ENCODE measurements around the gene CHEK2.
"Not testable (repeated sequence)": the region's sequence is repeated elsewhere in the genome, so short reads cannot be mapped to it uniquely, and the experiment has no call there.

CHEK2 gene

DNA sequence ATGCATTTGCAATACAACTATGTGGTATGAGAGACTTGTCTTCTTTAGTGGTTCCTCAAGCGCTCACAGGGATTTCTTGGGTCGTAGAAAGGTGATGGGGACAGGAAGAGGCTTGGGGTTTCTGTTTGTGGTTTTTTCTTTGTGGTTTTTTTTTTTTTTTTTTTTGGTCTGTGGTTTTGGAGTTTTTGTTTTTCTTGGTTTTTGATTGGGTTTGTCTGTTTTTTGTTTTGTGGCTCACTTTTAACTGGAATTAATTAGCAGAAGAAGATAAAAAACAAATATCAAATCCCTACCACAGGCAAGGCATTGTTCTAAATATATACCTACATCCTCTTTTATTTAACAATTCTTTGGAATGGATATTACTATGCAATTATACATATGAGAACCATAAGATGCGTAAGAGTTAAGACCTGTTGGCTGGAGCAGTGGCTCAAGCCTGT, 67.5 kb downstream of the CHEK2 start:
- ChIA-PET CTCF (interaction anchor here (0.6 kb wide), 1 partner anchor 182 kb away, joined by 3 read pairs; no protein-coding TSS in a partner anchor), POLR2A (ENCODE audit: low non-redundant PET) (no interaction called here)
- DNase-seq (ENCODE audit: low spot score) = no peak
- TF ChIP-seq CTCF (conservative IDR thresholded peaks at IDR 0.05; ENCODE audit: low read depth) = no peak
- H3K27ac ChIP-seq = no peak overlapping the region

DNA sequence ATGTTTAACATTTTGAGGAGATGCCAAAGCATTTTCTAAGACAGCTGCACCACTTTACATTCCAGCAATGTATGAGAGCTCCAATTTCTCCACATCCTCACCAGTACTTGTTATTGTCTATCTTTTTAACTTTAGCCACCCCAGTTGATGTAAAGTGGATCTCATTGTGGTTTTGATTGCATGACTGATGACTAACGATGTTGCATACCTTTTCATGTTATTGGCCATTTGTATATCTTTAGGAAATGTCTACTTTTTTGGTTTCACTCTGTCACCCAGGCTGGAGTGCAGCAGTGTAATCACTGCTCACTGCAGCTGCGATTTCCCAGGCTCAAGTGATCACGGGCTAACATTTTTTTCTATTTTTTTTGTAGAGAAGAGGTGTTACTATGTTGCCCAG, 70.9 kb downstream of the CHEK2 start:
- no peak for DNase-seq (ENCODE audit: low spot score)
- no peak for TF ChIP-seq CTCF (conservative IDR thresholded peaks at IDR 0.05; ENCODE audit: low read depth)
- POLR2A ChIA-PET (ENCODE audit: low non-redundant PET) = no interaction called here

DNA sequence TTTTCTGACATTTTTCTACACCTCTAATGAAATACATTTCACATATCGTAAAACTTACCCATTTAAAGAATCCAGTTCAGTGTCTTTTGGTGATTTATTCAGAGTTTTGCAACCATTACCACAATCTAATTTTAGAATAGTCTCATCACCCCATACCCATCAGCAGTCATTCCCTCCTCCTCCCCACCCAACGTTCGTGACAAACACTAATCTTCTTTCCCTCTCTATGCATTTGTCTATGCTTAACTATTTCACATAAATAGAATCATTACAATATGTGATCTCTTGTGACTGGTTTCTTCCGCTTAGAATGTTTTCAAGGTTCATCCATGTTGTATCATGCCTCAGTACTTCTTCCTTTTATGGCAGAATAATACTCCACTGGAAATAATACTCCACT, 71.5 kb downstream of the CHEK2 start:
- POLR2A ChIA-PET (ENCODE audit: low non-redundant PET) = no interaction called here
- no peak for TF ChIP-seq CTCF (conservative IDR thresholded peaks at IDR 0.05; ENCODE audit: low read depth)
- DNase-seq (ENCODE audit: low spot score) = no peak
- CTCF ChIA-PET = no interaction called here
- no peak overlapping the region for H3K27ac ChIP-seq

More for the DNA sequence above, 70.9 kb downstream of the CHEK2 start:
- H3K27ac ChIP-seq = no peak overlapping the region
- CTCF ChIA-PET = no interaction called here

- ChIA-PET CTCF (no interaction called here), POLR2A (ENCODE audit: low non-redundant PET) (no interaction called here)
- no peak overlapping the region for H3K27ac ChIP-seq
- DNase-seq (ENCODE audit: low spot score) = no peak
- no peak for TF ChIP-seq CTCF (conservative IDR thresholded peaks at IDR 0.05; ENCODE audit: low read depth)
These were observed 72.2 kb downstream of the CHEK2 start for GRCh38 chr22:28669387-28669786.

DNA sequence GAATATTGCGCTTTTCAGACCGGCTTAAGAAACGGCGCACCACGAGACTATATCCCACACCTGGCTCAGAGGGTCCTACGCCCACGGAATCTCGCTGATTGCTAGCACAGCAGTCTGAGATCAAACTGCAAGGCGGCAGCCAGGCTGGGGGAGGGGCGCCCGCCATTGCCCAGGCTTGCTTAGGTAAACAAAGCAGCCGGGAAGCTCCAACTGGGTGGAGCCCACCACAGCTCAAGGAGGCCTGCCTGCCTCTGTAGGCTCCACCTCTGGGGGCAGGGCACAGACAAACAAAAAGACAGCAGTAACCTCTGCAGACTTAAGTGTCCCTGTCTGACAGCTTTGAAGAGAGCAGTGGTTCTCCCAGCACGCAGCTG, 78.1 kb downstream of the CHEK2 start:
- POLR2A ChIA-PET (ENCODE audit: low non-redundant PET); CTCF ChIA-PET; DNase-seq (ENCODE audit: low spot score): not testable (repeated sequence)
- H3K27ac ChIP-seq = peak overlapping the region; percentile 94

DNA sequence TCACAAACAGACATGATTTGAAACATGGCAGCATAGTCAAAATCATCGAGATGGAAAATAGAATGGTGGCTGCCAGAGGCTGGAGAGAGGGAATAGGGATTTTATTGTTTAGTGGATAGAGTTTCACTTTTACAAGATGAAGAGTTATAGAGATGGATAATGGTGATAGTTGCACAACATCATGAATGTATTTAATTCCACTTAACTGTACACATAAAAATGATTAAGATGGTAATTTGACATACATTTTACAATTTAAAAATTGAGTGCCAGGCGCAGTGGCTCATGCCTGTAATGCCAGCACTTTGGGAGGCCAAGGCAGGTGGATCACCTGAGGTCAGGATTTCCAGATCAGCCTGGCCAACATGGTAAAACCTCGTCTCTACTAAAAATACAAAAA, 83.2 kb downstream of the CHEK2 start:
- TF ChIP-seq CTCF (conservative IDR thresholded peaks at IDR 0.05; ENCODE audit: low read depth) = no peak
- CTCF ChIA-PET = no interaction called here

GRCh38 chr22:28656181-28656580, 85.4 kb downstream of the CHEK2 start:
- ChIA-PET POLR2A (ENCODE audit: low non-redundant PET) (no interaction called here), CTCF (no interaction called here)
- no peak overlapping the region for H3K27ac ChIP-seq
- TF ChIP-seq CTCF (conservative IDR thresholded peaks at IDR 0.05; ENCODE audit: low read depth) = no peak
- no peak for DNase-seq (ENCODE audit: low spot score)

More for the DNA sequence above, 83.2 kb downstream of the CHEK2 start:
- POLR2A ChIA-PET (ENCODE audit: low non-redundant PET) = no interaction called here
- no peak for DNase-seq (ENCODE audit: low spot score)
- no peak overlapping the region for H3K27ac ChIP-seq

Data from RWPE1 (cell line).